Keratinocyte (primary cell): ENCODE data around the gene KCNK5.

Experiments
- CTCF ChIP-seq, 3 experiments: IDR thresholded peaks in 1 of 3; conservative IDR thresholded peaks in 1 of 3; optimal IDR thresholded peaks in 1 of 3; 2 replicates in 2 of 3; 3 replicates in 1 of 3; pipeline versions ENCODE3 to v1.5.1; 2011; ENCODE audit warnings: low read length in 3 of 3, mild to moderate bottlenecking in 3 of 3, moderate library complexity in 2 of 3, control low read depth in 1 of 3, inconsistent platforms in 1 of 3; ENCODE audit not compliant: insufficient read depth in 2 of 3; ENCODE audit errors: extremely low read depth in 1 of 3
- EZH2 ChIP-seq: IDR thresholded peaks from one replicate; pipeline ENCODE4 v1.6.1; 2012; ENCODE audit warnings: inconsistent platforms, mild to moderate bottlenecking, low read length, moderate library complexity

DNA sequence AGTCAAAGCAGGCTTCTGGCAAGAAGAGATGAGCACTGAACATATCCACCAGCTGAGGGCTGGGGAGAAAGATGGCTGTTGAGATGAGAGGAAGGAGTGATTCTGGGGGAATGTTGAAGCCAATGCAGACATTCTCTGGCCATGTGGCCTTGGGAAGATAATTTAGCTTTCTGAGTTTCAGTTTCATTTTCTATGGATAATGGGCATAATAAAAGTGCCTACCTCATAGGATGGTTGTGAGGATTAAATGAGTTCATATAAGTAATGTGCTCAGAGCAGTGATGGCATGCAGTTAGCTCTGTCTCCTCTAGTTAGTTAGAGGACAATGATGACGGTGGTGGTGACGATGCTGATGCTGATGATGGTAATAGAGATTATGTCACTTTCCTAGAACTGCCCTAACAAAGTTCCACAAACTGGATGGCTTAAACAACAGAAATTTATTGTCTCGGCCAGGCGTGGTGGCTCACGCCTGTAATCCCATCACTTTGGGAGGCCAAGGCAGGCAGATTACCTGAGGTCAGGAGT, 18.5 kb upstream of the KCNK5 start:
- TF ChIP-seq CTCF (optimal IDR thresholded peaks at IDR 0.05 in 1 of 3, IDR thresholded peaks at IDR 0.05 in 1 of 3, conservative IDR thresholded peaks at IDR 0.05 in 1 of 3; ENCODE audit: extremely low read depth in 1 of 3, insufficient read depth in 2 of 3, low read length in 3 of 3) = no peak
- TF ChIP-seq EZH2 = no peak
